ENCODE measurements around the gene ZP1.

ZP1 gene

GRCh38 chr11:60900673-60901404 is 33.5 kb downstream of the ZP1 start:
- H3F3A ChIP-seq (ENCODE audit: low read depth): peaks cover 4% of the 10 kb centered on the region; the same call in 1 of the 2 replicates
- H3K9ac ChIP-seq (ENCODE audit: low read depth, low read length, poor library complexity, severe bottlenecking): no peak overlapping the region
- H3K27me3 ChIP-seq (ENCODE audit: insufficient read depth, low read length, poor library complexity, severe bottlenecking): no peaks in the 10 kb centered on the region
- H3K4me1 ChIP-seq (ENCODE audit: insufficient read depth, low read length, poor library complexity, severe bottlenecking): peaks cover 32% of the 10 kb centered on the region
- TF ChIP-seq EZH2phosphoT487 (IDR thresholded peaks at IDR 0.05; ENCODE audit: borderline replicate concordance) (no peak), CTCF (conservative IDR thresholded peaks at IDR 0.05; ENCODE audit: low read length) (no peak)
- no peaks in the 10 kb centered on the region for H3K9me2 ChIP-seq (replicated peaks; ENCODE audit: low read depth, low read length)
- peaks cover 48% of the 10 kb centered on the region for H3K79me2 ChIP-seq (ENCODE audit: insufficient read depth, low read length)
- no peak overlapping the region for H2AFZ ChIP-seq (ENCODE audit: low read length)
- no peaks in the 10 kb centered on the region for H3K9me3 ChIP-seq (ENCODE audit: insufficient read depth, low read depth, low read length)
- H3K4me3 ChIP-seq (ENCODE audit: low read length, poor library complexity, severe bottlenecking): no peak overlapping the region
- H3K4me2 ChIP-seq (ENCODE audit: low read depth, low read length, poor library complexity, severe bottlenecking): no peak overlapping the region
- H4K20me1 ChIP-seq (ENCODE audit: insufficient read depth, low read length, poor library complexity, severe bottlenecking): peaks cover 39% of the 10 kb centered on the region
- peaks cover 75% of the 10 kb centered on the region; the same call in 1 of the 2 replicates for H3K36me3 ChIP-seq (ENCODE audit: insufficient read depth, low read length)

GRCh38 chr11:60902625-60903024 is 35.3 kb downstream of the ZP1 start:
- Histone ChIP-seq H3F3A (ENCODE audit: low read depth) (peaks cover 4% of the 10 kb centered on the region; the same call in 1 of the 2 replicates), H3K9me2 (replicated peaks; ENCODE audit: low read depth, low read length) (no peaks in the 10 kb centered on the region), H3K27me3 (ENCODE audit: insufficient read depth, low read length, poor library complexity, severe bottlenecking) (no peaks in the 10 kb centered on the region), H3K9me3 (ENCODE audit: insufficient read depth, low read depth, low read length) (no peaks in the 10 kb centered on the region), H2AFZ (ENCODE audit: low read length) (no peak overlapping the region), H3K4me3 (ENCODE audit: low read length, poor library complexity, severe bottlenecking) (no peak overlapping the region), H3K9ac (ENCODE audit: low read depth, low read length, poor library complexity, severe bottlenecking) (peak overlapping the region; percentile 98), H3K36me3 (ENCODE audit: insufficient read depth, low read length) (peaks cover 58% of the 10 kb centered on the region; the same call in 1 of the 2 replicates), H3K4me2 (ENCODE audit: low read depth, low read length, poor library complexity, severe bottlenecking) (no peak overlapping the region), H4K20me1 (ENCODE audit: insufficient read depth, low read length, poor library complexity, severe bottlenecking) (peaks cover 43% of the 10 kb centered on the region), H3K4me1 (ENCODE audit: insufficient read depth, low read length, poor library complexity, severe bottlenecking) (peaks cover 37% of the 10 kb centered on the region), H3K79me2 (ENCODE audit: insufficient read depth, low read length) (peaks cover 53% of the 10 kb centered on the region)
- TF ChIP-seq EZH2phosphoT487 (IDR thresholded peaks at IDR 0.05; ENCODE audit: borderline replicate concordance) (no peak), CTCF (conservative IDR thresholded peaks at IDR 0.05; ENCODE audit: low read length) (no peak)

- H3K4me2 ChIP-seq (ENCODE audit: low read depth, low read length, poor library complexity, severe bottlenecking): peak overlapping the region; percentile 100
- H3K4me1 ChIP-seq (ENCODE audit: insufficient read depth, low read length, poor library complexity, severe bottlenecking): peaks cover 37% of the 10 kb centered on the region
- peaks cover 37% of the 10 kb centered on the region for H4K20me1 ChIP-seq (ENCODE audit: insufficient read depth, low read length, poor library complexity, severe bottlenecking)
- H3F3A ChIP-seq (ENCODE audit: low read depth): peaks cover under 1% of the 10 kb centered on the region; the same call in 1 of the 2 replicates
- H3K9ac ChIP-seq (ENCODE audit: low read depth, low read length, poor library complexity, severe bottlenecking): peak overlapping the region; percentile 98
- H2AFZ ChIP-seq (ENCODE audit: low read length): no peak overlapping the region
- TF ChIP-seq EZH2phosphoT487 (IDR thresholded peaks at IDR 0.05; ENCODE audit: borderline replicate concordance): no peak
- no peak for TF ChIP-seq CTCF (conservative IDR thresholded peaks at IDR 0.05; ENCODE audit: low read length)
- peaks cover 53% of the 10 kb centered on the region for H3K79me2 ChIP-seq (ENCODE audit: insufficient read depth, low read length)
- H3K9me3 ChIP-seq (ENCODE audit: insufficient read depth, low read depth, low read length): no peaks in the 10 kb centered on the region
- H3K36me3 ChIP-seq (ENCODE audit: insufficient read depth, low read length): peaks cover 34% of the 10 kb centered on the region; the same call in 1 of the 2 replicates
- peak overlapping the region; percentile 99 for H3K4me3 ChIP-seq (ENCODE audit: low read length, poor library complexity, severe bottlenecking)
- no peaks in the 10 kb centered on the region for H3K9me2 ChIP-seq (replicated peaks; ENCODE audit: low read depth, low read length)
- no peaks in the 10 kb centered on the region for H3K27me3 ChIP-seq (ENCODE audit: insufficient read depth, low read length, poor library complexity, severe bottlenecking)
Observed at GRCh38 chr11:60905047-60905446, 37.7 kb downstream of the ZP1 start.
